ENCODE data around the gene CCKAR.

GRCh38 chr4:26447378-26447777 is 42.9 kb downstream of the CCKAR start:
- TF ChIP-seq, protein P1, sequence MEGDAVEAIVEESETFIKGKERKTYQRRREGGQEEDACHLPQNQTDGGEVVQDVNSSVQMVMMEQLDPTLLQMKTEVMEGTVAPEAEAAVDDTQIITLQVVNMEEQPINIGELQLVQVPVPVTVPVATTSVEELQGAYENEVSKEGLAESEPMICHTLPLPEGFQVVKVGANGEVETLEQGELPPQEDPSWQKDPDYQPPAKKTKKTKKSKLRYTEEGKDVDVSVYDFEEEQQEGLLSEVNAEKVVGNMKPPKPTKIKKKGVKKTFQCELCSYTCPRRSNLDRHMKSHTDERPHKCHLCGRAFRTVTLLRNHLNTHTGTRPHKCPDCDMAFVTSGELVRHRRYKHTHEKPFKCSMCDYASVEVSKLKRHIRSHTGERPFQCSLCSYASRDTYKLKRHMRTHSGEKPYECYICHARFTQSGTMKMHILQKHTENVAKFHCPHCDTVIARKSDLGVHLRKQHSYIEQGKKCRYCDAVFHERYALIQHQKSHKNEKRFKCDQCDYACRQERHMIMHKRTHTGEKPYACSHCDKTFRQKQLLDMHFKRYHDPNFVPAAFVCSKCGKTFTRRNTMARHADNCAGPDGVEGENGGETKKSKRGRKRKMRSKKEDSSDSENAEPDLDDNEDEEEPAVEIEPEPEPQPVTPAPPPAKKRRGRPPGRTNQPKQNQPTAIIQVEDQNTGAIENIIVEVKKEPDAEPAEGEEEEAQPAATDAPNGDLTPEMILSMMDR (conservative IDR thresholded peaks at IDR 0.05; ENCODE audit: low read depth in 2 of 2), result no peak
- TF ChIP-seq EZH2phosphoT487 (IDR thresholded peaks at IDR 0.05; ENCODE audit: unreplicated experiment), result no peak
- no peak for TF ChIP-seq EZH2 (IDR thresholded peaks at IDR 0.05; ENCODE audit: low read depth, unreplicated experiment)
- TF ChIP-seq, protein P2, sequence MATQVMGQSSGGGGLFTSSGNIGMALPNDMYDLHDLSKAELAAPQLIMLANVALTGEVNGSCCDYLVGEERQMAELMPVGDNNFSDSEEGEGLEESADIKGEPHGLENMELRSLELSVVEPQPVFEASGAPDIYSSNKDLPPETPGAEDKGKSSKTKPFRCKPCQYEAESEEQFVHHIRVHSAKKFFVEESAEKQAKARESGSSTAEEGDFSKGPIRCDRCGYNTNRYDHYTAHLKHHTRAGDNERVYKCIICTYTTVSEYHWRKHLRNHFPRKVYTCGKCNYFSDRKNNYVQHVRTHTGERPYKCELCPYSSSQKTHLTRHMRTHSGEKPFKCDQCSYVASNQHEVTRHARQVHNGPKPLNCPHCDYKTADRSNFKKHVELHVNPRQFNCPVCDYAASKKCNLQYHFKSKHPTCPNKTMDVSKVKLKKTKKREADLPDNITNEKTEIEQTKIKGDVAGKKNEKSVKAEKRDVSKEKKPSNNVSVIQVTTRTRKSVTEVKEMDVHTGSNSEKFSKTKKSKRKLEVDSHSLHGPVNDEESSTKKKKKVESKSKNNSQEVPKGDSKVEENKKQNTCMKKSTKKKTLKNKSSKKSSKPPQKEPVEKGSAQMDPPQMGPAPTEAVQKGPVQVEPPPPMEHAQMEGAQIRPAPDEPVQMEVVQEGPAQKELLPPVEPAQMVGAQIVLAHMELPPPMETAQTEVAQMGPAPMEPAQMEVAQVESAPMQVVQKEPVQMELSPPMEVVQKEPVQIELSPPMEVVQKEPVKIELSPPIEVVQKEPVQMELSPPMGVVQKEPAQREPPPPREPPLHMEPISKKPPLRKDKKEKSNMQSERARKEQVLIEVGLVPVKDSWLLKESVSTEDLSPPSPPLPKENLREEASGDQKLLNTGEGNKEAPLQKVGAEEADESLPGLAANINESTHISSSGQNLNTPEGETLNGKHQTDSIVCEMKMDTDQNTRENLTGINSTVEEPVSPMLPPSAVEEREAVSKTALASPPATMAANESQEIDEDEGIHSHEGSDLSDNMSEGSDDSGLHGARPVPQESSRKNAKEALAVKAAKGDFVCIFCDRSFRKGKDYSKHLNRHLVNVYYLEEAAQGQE (IDR thresholded peaks at IDR 0.05; ENCODE audit: unreplicated experiment), result no peak
- TF ChIP-seq POLR2AphosphoS5 (IDR thresholded peaks at IDR 0.05; ENCODE audit: low read depth), result no peak
- no peak for TF ChIP-seq ZNF462 (CRISPR knock-in tag; IDR thresholded peaks at IDR 0.05)
- TF ChIP-seq CREB1 (CRISPR knock-in tag; IDR thresholded peaks at IDR 0.05; ENCODE audit: low read depth), result no peak
- TF ChIP-seq JUNB (IDR thresholded peaks at IDR 0.05; ENCODE audit: unreplicated experiment), result no peak
